Activated CD4-positive, alpha-beta T cell treated with anti-CD3 and anti-CD28 coated beads, Interleukin-2, amount 50 U/mL, for 48 hours (primary cell): ENCODE data around the gene FAM222B.
"Not testable (repeated sequence)": the region's sequence is repeated elsewhere in the genome, so short reads cannot be mapped to it uniquely, and the experiment has no call there.

Experiments used
- DNase-seq, 2 experiments: peaks; one replicate each; pipeline ENCODE4 v3.0.0-alpha.2; 2020

FAM222B gene

GRCh38 chr17:28867276-28867675 lies 24.7 kb upstream of the FAM222B start:
- DNase-seq: no peak

- DNase-seq: no peak
Observed at GRCh38 chr17:28865946-28866752, 23.6 kb upstream of the FAM222B start.

- no peak for DNase-seq
Observed at GRCh38 chr17:28864991-28865849, 22.6 kb upstream of the FAM222B start.

- no peak for DNase-seq
Observed at GRCh38 chr17:28863953-28864352, 21.4 kb upstream of the FAM222B start.

GRCh38 chr17:28862561-28862960 lies 20.0 kb upstream of the FAM222B start:
- DNase-seq: no peak

- DNase-seq: no peak
Observed at GRCh38 chr17:28861393-28862203, 19.0 kb upstream of the FAM222B start.

- DNase-seq: no peak
Observed at GRCh38 chr17:28860363-28860808, 17.8 kb upstream of the FAM222B start.

- no peak for DNase-seq
Observed at GRCh38 chr17:28858801-28859355, 16.3 kb upstream of the FAM222B start.

- DNase-seq: no peak
Observed at GRCh38 chr17:28857905-28858800, 15.6 kb upstream of the FAM222B start.

- no peak for DNase-seq
Observed at GRCh38 chr17:28856028-28856574, 13.5 kb upstream of the FAM222B start.

GRCh38 chr17:28855336-28855679 lies 12.7 kb upstream of the FAM222B start:
- DNase-seq: no peak

GRCh38 chr17:28854457-28855335 lies 12.1 kb upstream of the FAM222B start, which contains the start of gene ERAL1:
Gene ERAL1 (plus strand): TSS chr17:28855016. CDS start chr17:28855035, 19 bp downstream.
- peak; percentile 84 to 88 for DNase-seq

- DNase-seq: no peak
Observed at GRCh38 chr17:28853295-28853694, 10.7 kb upstream of the FAM222B start.

GRCh38 chr17:28849281-28849680 lies 6.7 kb upstream of the FAM222B start:
- DNase-seq: peak; percentile 13 to 23

- peak; percentile 72 to 78 for DNase-seq
Observed at GRCh38 chr17:28848667-28849066, 6.1 kb upstream of the FAM222B start.

GRCh38 chr17:28846699-28847098 lies 4.1 kb upstream of the FAM222B start:
- not testable (repeated sequence) for DNase-seq

- DNase-seq: no peak
Observed at GRCh38 chr17:28846231-28846630, 3.6 kb upstream of the FAM222B start.

GRCh38 chr17:28843816-28844148 lies 1.2 kb upstream of the FAM222B start:
- DNase-seq: no peak

GRCh38 chr17:28841901-28842281 lies 699 bp downstream of the FAM222B start:
- no peak for DNase-seq

- no peak for DNase-seq
Observed at GRCh38 chr17:28839221-28839620, 3.4 kb downstream of the FAM222B start.
